H1 (cell line): Measurements from ENCODE around the gene TXLNA. TPM values are rescaled to one million over a fixed set of nuclear protein-coding genes. Genes with fewer than 3 reads are reported as not detected.

Experiments
- BRCA1 ChIP-seq: IDR thresholded peaks from 2 replicates; pipeline ENCODE4 v1.6.1; 2012; ENCODE audit warnings: low read depth, low read length, improper control_type of control experiment
- EP300 ChIP-seq, 2 experiments: IDR thresholded peaks; 1 replicate in 1 of 2; 2 replicates in 1 of 2; pipeline ENCODE4 v1.6.1; 2011 to 2012; ENCODE audit warnings: low read depth in 2 of 2, low read length in 2 of 2, mild to moderate bottlenecking in 2 of 2, borderline replicate concordance in 1 of 2, inconsistent platforms in 1 of 2, moderate library complexity in 1 of 2
- GTF2F1 ChIP-seq: IDR thresholded peaks from 2 replicates; pipeline ENCODE4 v1.6.1; 2012; ENCODE audit warnings: low read depth, low read length, improper control_type of control experiment, borderline replicate concordance
- HDAC2 ChIP-seq, 2 experiments: fragments of 300-600 bp in 1 of 2; sonication (generic) in 1 of 2; IDR thresholded peaks; 2 replicates each; pipeline ENCODE4 v1.6.1; 2011 to 2012; ENCODE audit warnings: low read depth in 2 of 2, low read length in 2 of 2, mild to moderate bottlenecking in 2 of 2, moderate library complexity in 2 of 2, borderline replicate concordance in 1 of 2, inconsistent platforms in 1 of 2
- KDM4A ChIP-seq: IDR thresholded peaks from one replicate; pipeline ENCODE4 v1.7.1; 2012; ENCODE audit warnings: low read depth, mild to moderate bottlenecking, moderate library complexity, low read length, inconsistent platforms; ENCODE audit not compliant: severe bottlenecking
- NRF1 ChIP-seq: IDR thresholded peaks from 2 replicates; pipeline ENCODE4 v1.6.1; 2011; ENCODE audit warnings: mild to moderate bottlenecking, low read depth, low read length, improper control_type of control experiment
- SAP30 ChIP-seq: fragments of 300-600 bp; sonication (generic); IDR thresholded peaks from 2 replicates; pipeline ENCODE4 v1.7.1; 2012; ENCODE audit warnings: low read length, moderate library complexity, mild to moderate bottlenecking, inconsistent platforms; ENCODE audit not compliant: insufficient read depth, insufficient replicate concordance
- SP4 ChIP-seq: IDR thresholded peaks from 2 replicates; pipeline ENCODE4 v1.6.1; 2012; ENCODE audit warnings: low read length, inconsistent platforms
- polyA plus RNA-seq, 7 experiments: library from polyadenylated mRNA; depleted of rRNA in 3 of 7; stranded (reverse) in 5 of 7; unstranded in 2 of 7; fragments of >200 nt in 5 of 7; fragments of 200-250 nt in 2 of 7; gene quantifications; 1 replicate in 5 of 7; 2 replicates in 1 of 7; 4 replicates in 1 of 7; pipeline versions ENCODE4 v1.2.1 to v1.2.3, GENCODE V29; 2011 to 2013; ENCODE audit warnings: missing spikeins in 2 of 7, mixed read lengths in 2 of 7
- total RNA-seq: library from RNA; stranded (reverse); fragmentation: NEBNext Ultra II Directional; extraction: Animal tissue kit (Norgen Biotek cat#: 25700); gene quantifications from 2 replicates; pipeline ENCODE4 v1.2.1, GENCODE V29; 2021
- TF ChIP-seq, protein P1 (sequence below): IDR thresholded peaks from 2 replicates; pipeline ENCODE4 v1.6.1; 2012; ENCODE audit warnings: low read length, inconsistent platforms
- TF ChIP-seq, protein P2 (sequence below): IDR thresholded peaks from 2 replicates; pipeline ENCODE4 v1.6.1; 2012; ENCODE audit warnings: inconsistent platforms

Gene TXLNA
- total and polyA plus RNA-seq, 2 of the 8 experiments (the other 6 are each of a cell fraction or from before 2014, with no cell fraction given), result 31.3 to 46.9 TPM

DNA sequence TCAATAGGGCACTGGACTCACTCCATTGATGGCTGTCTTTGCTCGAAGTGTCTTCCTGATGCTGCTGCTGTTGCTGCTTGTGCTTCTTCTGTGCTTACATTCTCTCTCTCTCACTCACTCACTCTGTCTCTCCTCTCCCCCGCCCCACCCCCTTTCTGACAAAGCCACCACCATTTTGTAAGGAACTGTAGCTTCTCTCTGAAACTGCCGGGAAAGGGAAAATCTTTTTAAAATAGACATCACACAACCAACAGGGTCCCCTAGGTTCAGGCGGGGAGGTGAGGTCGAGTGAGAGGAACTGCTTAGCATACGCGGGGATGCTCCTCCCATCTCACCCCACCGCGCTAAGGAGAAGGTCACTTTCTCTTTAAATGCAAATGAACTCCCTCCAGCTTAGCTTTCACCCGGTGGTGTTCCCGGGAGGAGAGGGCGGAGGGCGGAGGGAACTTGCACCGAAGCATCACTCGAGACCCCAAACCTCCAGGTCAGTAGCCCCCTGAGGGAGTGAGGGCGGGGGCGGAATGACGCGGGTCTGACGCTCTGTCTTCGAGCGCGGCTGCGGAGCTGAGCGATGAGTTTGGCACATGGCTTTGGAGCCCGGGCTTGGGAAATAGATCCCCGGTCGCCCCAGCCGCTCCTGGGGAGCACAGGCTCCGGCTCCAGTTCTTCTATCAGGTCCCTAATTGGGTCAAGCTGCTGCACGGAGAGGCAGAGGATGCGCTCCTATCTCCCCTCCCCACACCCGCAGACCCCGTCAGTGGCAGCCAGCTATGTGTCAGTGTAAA, 20.9 kb downstream of the TXLNA start, which contains the start of gene CCDC28B (continued):
- TF ChIP-seq, protein P1, sequence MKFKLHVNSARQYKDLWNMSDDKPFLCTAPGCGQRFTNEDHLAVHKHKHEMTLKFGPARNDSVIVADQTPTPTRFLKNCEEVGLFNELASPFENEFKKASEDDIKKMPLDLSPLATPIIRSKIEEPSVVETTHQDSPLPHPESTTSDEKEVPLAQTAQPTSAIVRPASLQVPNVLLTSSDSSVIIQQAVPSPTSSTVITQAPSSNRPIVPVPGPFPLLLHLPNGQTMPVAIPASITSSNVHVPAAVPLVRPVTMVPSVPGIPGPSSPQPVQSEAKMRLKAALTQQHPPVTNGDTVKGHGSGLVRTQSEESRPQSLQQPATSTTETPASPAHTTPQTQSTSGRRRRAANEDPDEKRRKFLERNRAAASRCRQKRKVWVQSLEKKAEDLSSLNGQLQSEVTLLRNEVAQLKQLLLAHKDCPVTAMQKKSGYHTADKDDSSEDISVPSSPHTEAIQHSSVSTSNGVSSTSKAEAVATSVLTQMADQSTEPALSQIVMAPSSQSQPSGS, result no peak; the same call in 1 of the 2 replicates
- TF ChIP-seq KDM4A (peak; percentile 79), HDAC2 (IDR thresholded peaks at IDR 0.05; ENCODE audit: borderline replicate concordance in 1 of 2, low read depth in 2 of 2, low read length in 2 of 2) (peak in 1 of 2 experiments; percentile 80; a peak in 1 of 4 replicates), NRF1 (no peak), BRCA1 (no peak), SAP30 (peak; percentile 24), GTF2F1 (no peak), SP4 (no peak), EP300 (IDR thresholded peaks at IDR 0.05; ENCODE audit: borderline replicate concordance in 1 of 2, low read depth in 2 of 2, low read length in 2 of 2) (no peak)
- TF ChIP-seq, protein P2, sequence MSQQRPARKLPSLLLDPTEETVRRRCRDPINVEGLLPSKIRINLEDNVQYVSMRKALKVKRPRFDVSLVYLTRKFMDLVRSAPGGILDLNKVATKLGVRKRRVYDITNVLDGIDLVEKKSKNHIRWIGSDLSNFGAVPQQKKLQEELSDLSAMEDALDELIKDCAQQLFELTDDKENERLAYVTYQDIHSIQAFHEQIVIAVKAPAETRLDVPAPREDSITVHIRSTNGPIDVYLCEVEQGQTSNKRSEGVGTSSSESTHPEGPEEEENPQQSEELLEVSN, result peak; percentile 93
